Activated CD8-positive, alpha-beta memory T cell treated with anti-CD3 and anti-CD28 coated beads for 4 hours (primary cell): ENCODE measurements around the gene KIAA1549.
"Not testable (repeated sequence)": the region's sequence is repeated elsewhere in the genome, so short reads cannot be mapped to it uniquely, and the experiment has no call there.

Source experiments
- DNase-seq, 2 donors: peaks; one replicate each; pipeline ENCODE4 v3.0.0-alpha.2; 2020; ENCODE audit warnings: low read depth in 2 of 2

The KIAA1549 gene

GRCh38 chr7:138813945-138814344 lies 167.2 kb downstream of the KIAA1549 start:
- DNase-seq, result no peak

- DNase-seq, result not testable (repeated sequence)
Observed at GRCh38 chr7:138811327-138811726, 169.9 kb downstream of the KIAA1549 start.

- no peak for DNase-seq
Observed at GRCh38 chr7:138809346-138809745, 171.8 kb downstream of the KIAA1549 start.

GRCh38 chr7:138804618-138805017 lies 176.6 kb downstream of the KIAA1549 start:
- DNase-seq, result no peak

- no peak for DNase-seq
Observed at GRCh38 chr7:138802706-138803105, 178.5 kb downstream of the KIAA1549 start.

GRCh38 chr7:138801256-138801655 lies 179.9 kb downstream of the KIAA1549 start:
- DNase-seq, result no peak

- no peak for DNase-seq
Observed at GRCh38 chr7:138799336-138800000, 181.7 kb downstream of the KIAA1549 start.

GRCh38 chr7:138798836-138799235 lies 182.4 kb downstream of the KIAA1549 start:
- no peak for DNase-seq

GRCh38 chr7:138797715-138798320 lies 183.4 kb downstream of the KIAA1549 start, which contains the start of the genes ATP6V0A4 and TMEM213:
Gene ATP6V0A4 (minus strand): TSS chr7:138798196. CDS start chr7:138771247, 26,949 bp downstream.
Gene TMEM213 (plus strand): TSS chr7:138797994. CDS start chr7:138798105, 111 bp downstream.
- DNase-seq, result no peak

- not testable (repeated sequence) for DNase-seq
Observed at GRCh38 chr7:138797046-138797445, 184.1 kb downstream of the KIAA1549 start.

GRCh38 chr7:138796038-138796615 lies 185.1 kb downstream of the KIAA1549 start:
- DNase-seq, result no peak

GRCh38 chr7:138785587-138786437 lies 195.4 kb downstream of the KIAA1549 start:
- DNase-seq, result no peak

GRCh38 chr7:138784692-138785091 lies 196.5 kb downstream of the KIAA1549 start:
- no peak for DNase-seq
